Inflammatory macrophage (primary cell): Measurements from ENCODE around the gene PADI1.

Experiments used
- DNase-seq, 2 donors: peaks; one replicate each; pipeline ENCODE4 v3.0.0-alpha.2; 2020 to 2022

Gene PADI1

GRCh38 chr1:17181781-17182464 is 23.0 kb upstream of the PADI1 start:
- DNase-seq = peak; percentile 6 to 53

- no peak for DNase-seq
Observed at GRCh38 chr1:17183388-17184160, 21.4 kb upstream of the PADI1 start.

- no peak for DNase-seq
Observed at GRCh38 chr1:17184161-17184665, 20.7 kb upstream of the PADI1 start.

GRCh38 chr1:17184822-17185484 is 20.0 kb upstream of the PADI1 start:
- no peak for DNase-seq

- DNase-seq = no peak
Observed at GRCh38 chr1:17185485-17185860, 19.5 kb upstream of the PADI1 start.

- no peak for DNase-seq
Observed at GRCh38 chr1:17186216-17186909, 18.6 kb upstream of the PADI1 start.

GRCh38 chr1:17187051-17187450 is 17.9 kb upstream of the PADI1 start:
- no peak for DNase-seq

- DNase-seq = no peak
Observed at GRCh38 chr1:17188217-17188616, 16.7 kb upstream of the PADI1 start.

GRCh38 chr1:17188889-17189631 is 15.9 kb upstream of the PADI1 start:
- no peak for DNase-seq

- DNase-seq = no peak
Observed at GRCh38 chr1:17189632-17189990, 15.3 kb upstream of the PADI1 start.

GRCh38 chr1:17190010-17190995 is 14.6 kb upstream of the PADI1 start:
- DNase-seq = no peak

- no peak for DNase-seq
Observed at GRCh38 chr1:17191990-17192242, 13.0 kb upstream of the PADI1 start.

- DNase-seq = no peak
Observed at GRCh38 chr1:17192394-17193221, 12.3 kb upstream of the PADI1 start.

GRCh38 chr1:17193222-17194132 is 11.5 kb upstream of the PADI1 start:
- no peak for DNase-seq

GRCh38 chr1:17194133-17194475 is 10.8 kb upstream of the PADI1 start:
- no peak for DNase-seq

GRCh38 chr1:17194615-17195528 is 10.1 kb upstream of the PADI1 start:
- DNase-seq = peak in 1 of 2 donors; percentile 4

- DNase-seq = no peak
Observed at GRCh38 chr1:17195731-17196130, 9.2 kb upstream of the PADI1 start.

- DNase-seq = no peak
Observed at GRCh38 chr1:17196496-17197185, 8.3 kb upstream of the PADI1 start.
